Measurements from ENCODE around the gene NGF.
"Not testable (repeated sequence)": the region's sequence is repeated elsewhere in the genome, so short reads cannot be mapped to it uniquely, and the experiment has no call there.

The NGF gene

DNA sequence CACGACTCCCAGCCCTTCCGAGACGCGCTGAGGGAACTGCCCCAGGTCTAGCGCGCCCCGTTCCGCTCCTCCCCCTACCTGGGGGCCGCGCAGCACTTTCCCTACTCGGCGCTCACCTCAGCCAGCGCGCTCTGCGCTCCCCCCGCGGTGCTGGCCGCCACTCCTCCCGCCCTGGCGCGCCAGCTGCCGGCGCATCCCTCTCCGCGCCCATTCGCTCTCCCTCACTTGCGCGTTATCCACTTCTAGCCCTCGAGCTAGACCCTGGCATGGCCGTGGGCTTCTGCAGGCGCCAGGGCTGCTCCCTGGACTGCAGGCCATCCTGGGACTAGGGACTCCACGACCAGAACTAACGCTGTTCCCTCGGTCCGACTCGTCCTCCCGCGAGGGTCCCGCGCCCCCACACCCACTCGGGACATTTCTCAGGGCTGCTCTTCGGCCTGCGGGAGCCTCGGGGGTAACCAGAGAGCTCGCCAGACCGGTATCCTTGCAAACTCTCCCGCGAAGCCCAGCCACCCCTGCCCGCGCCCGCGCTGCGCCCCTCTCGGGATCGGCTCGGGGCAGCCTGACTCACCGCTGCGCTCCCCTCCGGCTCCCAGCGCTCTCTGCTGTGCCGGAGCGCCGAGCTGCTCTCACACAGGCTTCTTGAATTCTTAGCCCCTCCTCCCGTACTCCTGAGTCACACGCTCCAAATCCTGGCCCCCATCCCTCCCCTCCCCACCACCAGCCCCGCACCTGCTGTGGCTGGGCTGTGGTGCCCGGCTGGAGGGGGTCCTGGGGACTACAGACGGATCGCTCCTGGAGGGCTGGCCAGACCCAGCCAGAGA is at the start of gene NGF:
TSS of gene NGF (minus strand) at position 617 of the 824 bp plus-strand sequence. CDS start 51,454 bp downstream, outside the sequence.
- DNase-seq (ENCODE audit: low read depth) = no peak

DNA sequence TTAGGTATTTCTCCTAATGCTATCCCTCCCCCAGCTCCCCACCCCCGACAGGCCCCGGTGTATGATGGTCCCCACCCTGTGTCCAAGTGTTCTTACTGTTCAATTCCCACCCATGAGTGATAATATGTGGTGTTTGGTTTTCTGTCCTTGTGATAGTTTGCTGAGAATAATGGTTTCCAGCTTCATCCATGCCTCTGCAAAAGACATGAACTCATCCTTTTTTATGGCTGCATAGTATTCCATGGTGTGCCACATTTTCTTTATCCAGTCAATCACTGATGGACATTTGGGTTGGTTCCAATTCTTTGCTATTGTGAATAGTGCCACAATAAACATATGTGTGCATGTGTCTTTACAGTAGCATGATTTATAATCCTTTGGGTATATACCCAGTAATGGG is 45.4 kb upstream of the NGF start:
- DNase-seq (ENCODE audit: low read depth) = not testable (repeated sequence)

- no peak for DNase-seq (ENCODE audit: low read depth)
Observed at GRCh38 chr1:115379943-115380342, 41.9 kb upstream of the NGF start.

- no peak for DNase-seq (ENCODE audit: low read depth)
Observed at GRCh38 chr1:115377411-115377810, 39.4 kb upstream of the NGF start.

DNA sequence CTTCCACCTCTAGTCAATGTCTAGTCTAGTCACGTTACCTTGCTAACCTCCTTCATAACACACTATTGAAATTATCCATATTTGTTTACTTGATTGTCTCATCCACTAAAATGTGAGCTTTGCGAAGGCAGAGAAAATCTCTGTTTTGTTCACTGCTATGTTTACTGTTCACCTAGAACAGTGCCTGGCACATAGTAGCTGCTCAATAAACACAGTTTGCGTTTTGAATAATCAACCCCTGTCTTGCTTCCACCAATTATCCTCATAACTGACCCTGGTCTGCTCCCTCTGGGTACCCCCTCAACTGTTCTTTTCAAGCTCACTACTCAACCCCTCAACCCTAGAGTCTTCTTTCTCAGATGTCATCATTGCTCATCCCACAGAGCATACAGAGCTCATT is 36.5 kb upstream of the NGF start:
- no peak for DNase-seq (ENCODE audit: low read depth)

- no peak for DNase-seq (ENCODE audit: low read depth)
Observed at GRCh38 chr1:115373305-115373704, 35.3 kb upstream of the NGF start.

DNA sequence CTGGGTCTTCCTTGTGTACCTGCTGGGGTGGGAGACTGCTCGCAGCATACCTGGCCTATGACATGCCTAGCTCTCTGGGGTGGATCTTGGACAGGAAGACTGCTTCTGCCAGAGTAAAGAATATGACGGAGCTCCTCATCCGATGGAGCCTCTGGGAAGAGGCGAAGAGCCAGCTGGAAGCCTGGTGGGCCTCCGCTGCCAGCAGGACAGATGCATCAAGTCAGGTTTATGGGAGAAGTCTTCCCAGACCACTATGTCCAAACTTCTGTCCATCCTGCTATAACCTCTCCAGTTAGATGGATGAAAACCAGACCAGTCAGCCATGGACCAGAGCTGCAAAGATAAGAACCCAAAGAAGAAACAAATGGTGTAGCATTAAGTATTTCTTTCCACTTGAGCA is 27.7 kb upstream of the NGF start:
- DNase-seq (ENCODE audit: low read depth) = no peak

DNA sequence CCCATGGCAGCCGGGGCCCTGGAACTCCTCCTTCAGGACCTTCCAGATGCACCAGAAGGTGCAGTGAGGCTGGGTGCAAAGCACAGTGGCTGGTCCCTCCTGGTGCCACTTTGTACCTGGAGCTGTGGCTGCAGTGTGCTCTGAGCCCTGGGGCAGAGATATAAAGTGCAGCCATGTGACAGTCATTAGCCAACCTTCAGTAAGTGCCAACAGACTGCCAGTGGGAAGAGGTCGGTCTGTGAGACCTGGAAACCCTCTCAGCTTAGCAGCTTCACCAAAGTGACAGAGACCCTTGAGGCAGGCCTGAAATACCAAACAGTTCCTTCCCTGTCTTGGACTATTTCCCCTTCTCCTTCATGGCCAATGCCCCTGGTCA is 26.7 kb upstream of the NGF start:
- DNase-seq (ENCODE audit: low read depth) = no peak

DNA sequence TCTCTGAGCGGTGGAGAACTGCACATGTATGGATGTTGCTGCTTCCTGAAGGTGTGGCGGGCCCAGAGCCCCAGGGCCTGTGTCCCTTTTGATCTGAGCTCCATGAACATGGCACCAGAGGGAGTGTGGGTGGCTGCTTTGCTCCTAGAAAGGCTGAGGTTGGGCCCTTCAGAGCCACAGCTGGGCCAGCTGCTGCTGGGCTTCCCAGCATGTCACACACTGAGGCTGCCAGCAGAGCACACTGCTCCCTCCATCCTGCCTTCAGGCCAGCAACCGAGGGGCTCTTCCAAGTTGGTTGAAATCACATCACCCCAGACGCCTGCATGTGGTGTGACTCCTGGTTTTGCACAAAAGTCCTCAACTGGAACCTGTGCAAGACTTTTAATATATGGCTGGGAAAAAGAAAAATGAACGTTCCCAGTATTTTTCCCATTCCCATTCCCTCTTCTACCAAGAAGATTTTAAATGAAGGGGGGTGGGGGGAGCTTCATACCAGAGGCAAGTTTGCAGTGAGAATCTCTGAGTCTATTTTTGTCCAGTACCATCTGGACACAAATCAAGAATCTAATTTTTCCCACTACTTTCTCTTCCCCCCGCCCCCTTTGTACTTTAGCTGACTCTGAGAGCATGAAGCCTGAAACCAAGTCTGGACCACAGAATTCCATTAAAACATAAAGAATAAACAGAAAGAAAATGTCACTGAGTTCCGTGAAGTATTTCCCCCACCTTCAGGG is 26.2 kb upstream of the NGF start:
- DNase-seq (ENCODE audit: low read depth) = no peak

DNA sequence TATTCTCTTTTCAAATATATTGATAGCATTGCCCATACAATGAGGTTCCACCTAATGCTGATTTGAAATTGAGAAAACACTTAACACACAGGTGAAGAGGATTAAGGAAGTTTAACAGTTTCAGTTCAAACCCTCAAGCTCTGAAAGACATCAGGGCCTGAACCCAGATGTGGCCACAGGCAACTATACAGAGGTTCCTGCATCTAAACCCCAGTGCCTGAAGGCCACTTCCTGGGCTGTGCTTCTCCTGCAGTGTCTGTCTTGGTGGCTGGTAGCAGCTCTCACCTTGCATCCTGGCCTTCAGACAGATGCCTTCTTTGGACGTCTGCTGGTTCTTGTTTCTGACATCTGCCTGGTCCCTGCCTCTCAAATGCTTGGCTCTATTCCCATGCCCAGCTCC is 25.1 kb upstream of the NGF start:
- DNase-seq (ENCODE audit: low read depth) = no peak

- DNase-seq (ENCODE audit: low read depth) = not testable (repeated sequence)
Observed at GRCh38 chr1:115360505-115361129, 22.6 kb upstream of the NGF start.

- not testable (repeated sequence) for DNase-seq (ENCODE audit: low read depth)
Observed at GRCh38 chr1:115359787-115360452, 21.9 kb upstream of the NGF start.

DNA sequence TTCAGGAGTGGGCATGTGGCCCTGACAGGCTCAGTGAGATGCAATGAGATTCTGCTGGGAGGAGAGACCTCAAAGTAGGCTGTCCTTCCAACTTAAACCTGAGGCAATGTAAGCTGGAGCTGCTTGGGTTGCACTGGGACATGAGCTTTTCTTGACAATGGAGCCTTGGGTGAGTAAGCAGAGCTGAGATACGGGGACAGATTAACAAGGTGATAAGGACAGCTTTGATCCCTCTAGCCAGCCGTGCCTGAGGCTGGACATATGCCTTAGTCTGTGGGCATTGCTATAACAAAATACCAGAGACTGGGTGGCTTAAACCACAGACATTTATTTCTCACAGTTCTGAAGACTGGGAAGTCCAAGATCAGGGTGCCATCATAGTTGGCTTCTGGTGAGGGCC is 18.3 kb upstream of the NGF start:
- no peak for DNase-seq (ENCODE audit: low read depth)

GRCh38 chr1:115355069-115355468 is 17.0 kb upstream of the NGF start:
- no peak for DNase-seq (ENCODE audit: low read depth)

GRCh38 chr1:115351143-115351542 is 13.1 kb upstream of the NGF start:
- DNase-seq (ENCODE audit: low read depth) = no peak

DNA sequence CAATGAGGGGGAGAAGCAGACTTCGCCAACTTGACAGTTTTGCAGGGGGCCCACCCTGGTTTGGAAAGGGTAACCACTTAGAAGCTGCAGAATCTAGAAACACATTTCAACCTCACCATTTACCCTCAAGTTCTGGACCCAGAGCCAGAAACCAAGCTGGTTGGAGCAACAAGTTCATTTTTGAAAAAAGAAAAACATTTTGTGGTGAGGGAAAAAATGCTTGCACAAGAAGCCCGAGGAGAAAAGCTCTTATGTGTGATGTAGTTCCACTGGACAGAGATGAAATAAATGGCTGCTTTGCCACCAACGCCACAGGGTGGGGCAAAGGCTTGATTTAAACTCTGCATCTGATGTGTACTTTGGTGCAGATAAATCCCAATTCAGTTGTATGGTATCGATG is 10.6 kb upstream of the NGF start:
- DNase-seq (ENCODE audit: low read depth) = no peak

DNA sequence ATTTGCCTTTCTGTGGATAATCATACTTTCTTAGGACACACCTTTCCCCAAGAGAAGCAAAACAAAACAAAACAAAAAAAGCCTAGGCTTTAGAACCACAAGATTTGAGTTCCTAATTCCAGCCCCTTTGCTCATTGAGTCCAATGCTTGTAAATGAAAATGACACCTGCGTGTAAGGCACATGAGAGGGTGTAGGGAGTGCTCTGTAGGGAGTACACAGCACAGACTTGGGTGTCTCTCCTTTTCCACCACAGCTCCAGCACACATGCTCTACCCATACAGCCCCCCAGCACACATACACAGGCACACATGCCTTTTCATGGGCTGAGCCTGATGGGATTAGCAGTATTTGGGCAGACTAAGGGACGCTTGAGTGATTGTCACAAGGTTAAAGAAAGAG is 9.2 kb upstream of the NGF start:
- no peak for DNase-seq (ENCODE audit: low read depth)

DNA sequence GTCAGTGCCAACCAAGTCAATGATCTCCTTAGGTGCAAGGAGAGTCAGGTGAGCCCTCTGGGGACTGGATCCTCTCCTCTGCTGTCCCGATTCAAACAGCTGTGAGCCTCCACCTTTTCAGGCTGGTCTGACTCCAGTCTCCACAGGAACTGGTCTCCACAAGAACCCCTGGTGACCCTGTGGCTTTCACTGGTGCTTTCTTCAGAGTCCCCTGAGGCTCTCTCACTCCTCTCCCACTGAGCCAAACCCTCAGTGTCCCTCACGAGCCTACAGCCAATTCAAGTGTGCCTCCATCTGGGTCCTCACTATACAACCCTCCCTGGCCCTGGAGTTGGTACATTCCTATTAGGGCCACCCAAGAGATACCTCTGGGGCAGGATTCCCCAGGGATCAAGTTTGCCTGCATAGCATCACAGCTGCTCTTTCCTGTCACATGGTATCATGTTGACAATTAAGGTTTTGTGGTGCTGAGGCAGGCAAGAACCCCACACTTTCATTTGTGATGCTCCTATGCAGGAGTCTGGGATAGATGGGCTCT is 5.2 kb upstream of the NGF start:
- DNase-seq (ENCODE audit: low read depth) = no peak

DNA sequence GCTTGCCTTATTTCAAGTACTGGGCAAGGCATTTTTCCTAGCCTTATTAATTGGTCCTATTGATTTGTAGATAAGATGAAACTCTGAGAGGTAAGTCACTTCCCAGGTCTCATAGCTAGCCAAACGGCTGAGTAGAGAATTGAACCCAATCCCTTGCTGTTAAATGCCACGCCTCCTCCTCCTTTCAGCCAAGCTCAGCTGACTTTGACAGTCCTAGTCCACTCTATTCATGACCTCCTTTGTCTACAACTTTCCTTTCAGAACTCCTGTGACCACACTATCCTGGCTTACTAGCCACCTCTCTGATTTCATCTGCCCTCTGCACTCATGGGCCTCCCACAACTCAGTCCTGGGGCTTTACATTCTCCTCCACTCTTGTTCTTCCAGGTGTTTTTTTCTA is 3.9 kb upstream of the NGF start:
- DNase-seq (ENCODE audit: low read depth) = no peak

GRCh38 chr1:115340879-115341278 is 2.8 kb upstream of the NGF start:
- DNase-seq (ENCODE audit: low read depth) = no peak

DNA sequence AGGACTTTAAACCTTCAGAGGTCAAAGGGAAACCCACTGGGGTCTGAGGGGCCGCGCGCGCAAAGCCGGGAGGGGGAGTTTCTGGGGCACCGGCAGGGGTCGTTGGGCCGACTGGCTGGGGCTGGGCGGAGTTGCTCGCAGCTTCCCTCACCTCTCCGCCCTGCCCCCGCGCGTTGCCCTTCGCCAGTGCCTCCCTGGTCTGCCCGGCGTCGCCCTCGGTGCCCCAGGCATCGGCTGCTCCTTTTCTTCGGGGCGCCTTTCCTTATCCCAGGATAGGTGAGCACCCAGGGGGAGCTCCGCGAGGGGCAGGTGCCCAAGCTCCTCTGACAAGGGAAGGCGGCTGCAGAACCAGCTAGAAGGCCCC is 390 bp upstream of the NGF start:
- no peak for DNase-seq (ENCODE audit: low read depth)

GRCh38 chr1:115337276-115337632 is 795 bp downstream of the NGF start:
- no peak for DNase-seq (ENCODE audit: low read depth)
